ENCODE measurements around the gene PKNOX1.
"Not testable (repeated sequence)": the region's sequence is repeated elsewhere in the genome, so short reads cannot be mapped to it uniquely, and the experiment has no call there.

The PKNOX1 gene

GRCh38 chr21:42986125-42986783 is 11.9 kb downstream of the PKNOX1 start:
- no peak for DNase-seq (ENCODE audit: low read depth in 3 of 3)

GRCh38 chr21:42988236-42988965 is 14.0 kb downstream of the PKNOX1 start:
- DNase-seq (ENCODE audit: low read depth in 3 of 3), result no peak

DNA sequence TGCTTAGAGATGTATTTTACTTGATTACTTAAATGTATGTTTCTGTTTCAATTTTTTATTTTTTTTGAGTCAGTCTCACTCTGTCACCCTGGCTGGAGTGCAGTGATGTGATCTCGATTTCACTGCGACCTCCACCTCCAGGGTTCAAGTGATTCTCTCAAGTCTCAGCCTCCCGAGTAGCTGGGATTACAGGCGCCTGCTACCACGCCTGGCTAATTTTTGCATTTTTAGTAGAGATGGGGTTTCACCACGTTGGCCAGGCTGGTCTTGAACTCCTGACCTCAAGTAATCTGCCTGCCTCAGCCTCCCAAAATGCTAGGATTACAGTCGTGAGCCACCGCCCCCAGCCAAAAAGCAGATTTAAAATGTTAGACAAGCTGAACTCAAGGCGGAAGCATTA is 15.0 kb downstream of the PKNOX1 start:
- not testable (repeated sequence) for DNase-seq (ENCODE audit: low read depth in 3 of 3)

- DNase-seq (ENCODE audit: low read depth in 3 of 3), result no peak
These were observed 15.7 kb downstream of the PKNOX1 start for GRCh38 chr21:42989816-42990650.

DNA sequence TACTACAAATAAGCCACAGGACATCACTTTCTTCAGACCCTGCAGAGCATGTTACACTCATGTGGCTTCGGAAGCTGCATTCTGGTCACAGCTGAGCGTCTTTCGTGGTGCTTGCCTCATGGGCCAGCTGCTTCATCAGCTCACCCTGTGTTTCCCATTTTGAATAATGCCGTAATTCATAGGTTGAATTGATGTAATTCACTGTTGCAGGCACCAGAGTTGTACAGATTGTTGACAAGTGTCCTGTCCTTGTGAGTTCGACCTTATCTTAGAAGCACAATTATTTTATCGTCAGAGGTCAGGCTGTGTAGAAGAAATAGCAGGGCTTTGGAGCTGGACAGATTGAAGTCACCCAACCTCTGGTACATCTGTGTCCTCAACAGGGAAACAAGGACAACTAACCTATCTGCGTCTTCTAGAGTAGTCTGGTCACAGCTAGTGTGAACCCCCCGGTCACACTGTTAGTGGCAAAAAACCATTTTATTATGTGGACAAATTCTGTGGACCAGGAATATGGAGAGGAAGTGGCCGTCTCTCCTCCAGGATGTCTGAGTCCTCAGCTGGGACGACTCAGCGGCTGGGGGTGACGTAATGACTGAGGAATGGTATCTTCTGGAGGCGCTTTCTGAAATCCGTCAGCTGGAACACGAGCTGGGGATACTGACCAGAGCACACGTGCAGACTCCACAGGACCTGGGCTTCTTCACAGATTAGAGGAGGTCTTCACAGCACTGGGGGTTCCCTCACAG is 17.8 kb downstream of the PKNOX1 start:
- no peak for DNase-seq (ENCODE audit: low read depth in 3 of 3)

DNA sequence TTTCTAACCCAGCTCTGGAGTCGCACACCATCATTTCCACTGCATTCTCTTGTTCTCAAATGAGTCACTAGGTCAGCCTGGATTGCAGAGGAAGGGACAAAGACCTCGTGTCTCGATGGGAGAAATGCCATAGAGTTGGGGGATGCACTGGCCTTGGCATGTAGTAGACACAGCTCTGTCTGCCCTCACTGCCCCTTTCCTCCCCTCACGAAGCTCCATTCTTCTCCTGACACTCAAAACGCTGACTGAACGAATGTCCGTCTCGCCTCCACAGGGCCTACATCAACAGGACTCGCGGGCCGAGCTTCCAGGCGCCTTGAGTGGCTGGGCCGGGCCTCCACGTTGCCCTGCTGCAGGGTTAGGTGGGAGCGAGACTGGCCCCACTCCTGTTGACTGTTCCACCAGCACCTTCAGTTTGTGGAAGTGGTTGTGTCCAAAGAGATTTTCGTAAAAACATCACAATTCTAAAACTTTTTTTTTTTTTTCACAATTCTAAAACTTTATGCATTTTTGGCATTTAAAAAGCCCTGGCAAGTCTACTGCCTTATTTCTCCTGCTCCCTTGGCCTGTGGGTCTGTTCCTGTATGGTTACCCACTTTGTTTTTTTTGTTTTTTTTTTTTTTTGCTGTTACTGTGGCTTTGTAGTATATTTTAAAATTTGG is 18.8 kb downstream of the PKNOX1 start:
- DNase-seq (ENCODE audit: low read depth in 3 of 3), result no peak

GRCh38 chr21:42997053-42997452 is 22.7 kb downstream of the PKNOX1 start:
- no peak for DNase-seq (ENCODE audit: low read depth in 3 of 3)

DNA sequence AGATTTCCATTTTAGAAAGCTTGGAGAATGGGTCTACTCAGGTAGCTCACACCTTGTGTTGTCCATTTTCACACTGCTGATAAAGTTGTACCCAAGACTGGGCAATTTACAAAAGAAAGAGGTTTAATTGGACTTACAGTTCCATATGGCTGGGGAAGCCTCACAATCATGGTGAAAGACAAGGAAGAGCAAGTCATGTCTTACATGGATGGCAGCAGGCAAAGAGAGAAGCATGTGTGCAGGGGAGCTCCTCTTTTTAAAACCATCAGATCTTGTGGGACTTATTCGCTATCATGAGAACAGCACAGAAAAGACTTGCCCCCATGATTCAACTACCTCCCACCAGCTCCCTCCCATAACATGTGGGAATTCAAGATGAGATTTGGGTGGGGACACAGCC is 23.6 kb downstream of the PKNOX1 start:
- not testable (repeated sequence) for DNase-seq (ENCODE audit: low read depth in 3 of 3)

DNA sequence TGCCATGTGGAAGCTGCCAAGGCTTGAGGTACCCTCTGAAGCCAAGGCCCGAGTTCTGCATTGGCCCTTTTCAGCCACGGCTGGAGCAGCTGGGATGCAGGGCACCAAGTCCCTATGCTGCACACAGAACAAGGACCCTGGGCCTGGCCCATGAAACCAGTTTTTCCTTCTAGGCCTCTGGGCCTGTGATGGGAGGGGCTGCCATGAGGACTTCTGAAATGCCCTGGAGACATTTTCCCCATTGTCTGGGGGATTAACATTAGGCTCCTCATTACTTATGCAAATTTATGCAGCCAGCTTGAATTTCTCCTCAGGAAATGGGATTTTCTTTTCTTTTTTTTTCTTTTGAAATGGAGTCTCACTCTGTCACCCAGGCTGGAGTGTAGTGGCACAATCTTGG is 24.8 kb downstream of the PKNOX1 start:
- DNase-seq (ENCODE audit: low read depth in 3 of 3), result not testable (repeated sequence)

GRCh38 chr21:43000041-43000440 is 25.7 kb downstream of the PKNOX1 start:
- not testable (repeated sequence) for DNase-seq (ENCODE audit: low read depth in 3 of 3)

- no peak for DNase-seq (ENCODE audit: low read depth in 3 of 3)
These were observed 27.0 kb downstream of the PKNOX1 start for GRCh38 chr21:43001316-43001715.

DNA sequence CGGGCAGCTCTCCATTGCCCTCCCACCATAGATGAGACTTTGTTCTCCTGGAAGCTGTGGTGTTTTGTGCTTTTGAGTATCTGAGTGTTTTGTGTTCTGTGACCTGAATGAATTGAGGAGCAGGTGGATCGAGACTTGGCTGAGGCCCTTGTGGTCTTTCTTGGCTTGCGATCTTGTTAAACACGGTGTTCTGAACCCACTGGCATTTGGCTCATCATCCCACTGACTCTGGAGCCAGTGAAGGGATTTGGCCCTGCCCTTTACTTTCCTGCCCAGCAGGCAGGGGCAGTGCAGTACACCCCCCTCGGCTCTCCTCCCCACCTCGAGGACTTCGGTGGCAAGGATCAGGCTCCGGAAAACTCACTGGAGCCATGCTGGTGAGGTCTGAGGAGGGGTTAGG is 30.6 kb downstream of the PKNOX1 start:
- no peak for DNase-seq (ENCODE audit: low read depth in 3 of 3)

GRCh38 chr21:43005635-43006034 is 31.3 kb downstream of the PKNOX1 start:
- no peak for DNase-seq (ENCODE audit: low read depth in 3 of 3)

DNA sequence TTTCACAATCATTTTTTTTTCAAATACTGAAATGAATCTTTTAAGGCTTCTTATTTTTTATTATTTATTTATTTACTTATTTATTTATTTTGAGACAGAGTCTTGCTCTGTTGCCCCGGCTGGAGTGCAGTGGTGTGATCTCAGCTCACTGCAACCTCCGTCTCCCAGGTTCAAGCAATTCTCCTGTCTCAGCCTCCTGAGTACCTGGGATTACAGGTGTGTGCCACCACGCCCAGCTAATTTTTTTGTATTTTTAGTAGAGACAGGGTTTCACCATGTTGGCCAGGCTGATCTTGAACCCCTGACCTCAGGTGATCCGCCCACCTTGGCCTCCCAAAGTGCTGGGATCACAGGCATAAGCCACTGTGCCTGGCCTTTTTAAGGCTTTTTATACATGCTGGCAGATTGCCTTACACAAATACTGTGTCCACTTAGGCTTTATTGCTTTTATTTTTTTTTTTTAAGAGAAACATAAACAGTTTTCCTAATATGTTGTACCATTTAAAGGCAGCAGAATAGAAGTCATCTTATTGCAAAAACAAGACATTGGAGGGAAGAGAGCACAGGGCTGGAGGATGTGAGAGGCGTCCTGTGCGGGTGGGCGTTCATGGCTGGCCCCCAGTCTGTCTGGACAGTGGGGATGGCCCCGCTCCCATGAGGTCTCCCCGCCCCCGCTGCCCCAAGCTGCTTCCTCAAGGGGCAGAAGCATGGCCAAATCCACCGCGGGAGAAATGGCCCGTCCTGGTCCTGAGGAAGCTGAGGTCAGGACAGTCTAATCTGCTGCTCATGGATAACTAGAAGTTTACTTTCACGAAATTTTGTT is 31.9 kb downstream of the PKNOX1 start:
- DNase-seq (ENCODE audit: low read depth in 3 of 3), result not testable (repeated sequence)

- no peak for DNase-seq (ENCODE audit: low read depth in 3 of 3)
These were observed 32.5 kb downstream of the PKNOX1 start for GRCh38 chr21:43006874-43007208.

DNA sequence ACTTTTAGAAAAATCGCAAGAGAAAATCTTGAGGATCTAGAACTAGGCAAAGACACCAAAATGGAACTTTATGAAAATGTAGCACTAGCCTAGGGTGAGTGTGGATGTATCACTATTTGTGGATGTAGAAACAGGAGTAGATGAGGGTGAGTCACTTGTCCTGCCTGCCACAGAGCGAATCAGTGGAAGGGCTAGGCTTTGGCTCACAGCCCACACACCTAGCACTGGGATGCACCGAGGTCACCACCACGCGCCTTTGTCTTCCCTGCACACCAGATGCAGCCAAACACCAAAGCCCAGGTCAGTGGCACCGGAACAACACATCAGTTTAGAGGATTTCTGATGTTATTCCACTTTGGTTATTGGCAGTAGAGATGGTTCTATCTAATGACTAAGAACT is 38.2 kb downstream of the PKNOX1 start:
- no peak for DNase-seq (ENCODE audit: low read depth in 3 of 3)

- no peak for DNase-seq (ENCODE audit: low read depth in 3 of 3)
These were observed 41.7 kb downstream of the PKNOX1 start for GRCh38 chr21:43015906-43016540.

- no peak for DNase-seq (ENCODE audit: low read depth in 3 of 3)
These were observed 42.4 kb downstream of the PKNOX1 start for GRCh38 chr21:43016728-43017127.

- DNase-seq (ENCODE audit: low read depth in 3 of 3), result no peak
These were observed 44.2 kb downstream of the PKNOX1 start for GRCh38 chr21:43018519-43018918.

- no peak for DNase-seq (ENCODE audit: low read depth in 3 of 3)
These were observed 45.8 kb downstream of the PKNOX1 start for GRCh38 chr21:43020177-43020576.
